WERI-Rb-1 (cell line): ENCODE results near the gene CACNA1D.

Experiments used
- DNase-seq: peaks from one replicate; pipeline ENCODE4 v3.0.0-alpha.2; 2020
- H3K27ac ChIP-seq: fragments of 250-450 bp; sonication (Bioruptor Pico); 2 replicates; pipeline ENCODE4 v1.5.1; 2020; ENCODE audit warnings: mild to moderate bottlenecking, moderate library complexity
- H3K27me3 ChIP-seq: fragments of 250-450 bp; sonication (Bioruptor Pico); 2 replicates; pipeline ENCODE4 v1.5.1; 2021; ENCODE audit warnings: mild to moderate bottlenecking, low read depth, moderate library complexity; ENCODE audit not compliant: insufficient read depth, severe bottlenecking
- H3K36me3 ChIP-seq: fragments of 250-450 bp; sonication (Bioruptor Pico); 2 replicates; pipeline ENCODE4 v1.5.1; 2020; ENCODE audit warnings: mild to moderate bottlenecking, moderate library complexity
- H3K4me3 ChIP-seq: 2 replicates; pipeline ENCODE4 v1.5.1; 2011; ENCODE audit warnings: low read depth, mild to moderate bottlenecking, control low read depth, low read length
- H3K9me3 ChIP-seq: fragments of 250-450 bp; sonication (Bioruptor Pico); 2 replicates; pipeline ENCODE4 v1.5.1; 2021; ENCODE audit warnings: mild to moderate bottlenecking, moderate library complexity; ENCODE audit not compliant: severe bottlenecking
- TF ChIP-seq, protein P1 (sequence below): IDR thresholded peaks from 2 replicates; pipeline ENCODE4 v1.5.1; 2011; ENCODE audit warnings: low read depth, mild to moderate bottlenecking, control low read depth, inconsistent platforms, low read length

Gene CACNA1D

GRCh38 chr3:53606793-53607192 is 112.4 kb downstream of the CACNA1D start:
- Histone ChIP-seq H3K27ac (no peak overlapping the region), H3K4me3 (no peak overlapping the region), H3K27me3 (no peaks in the 10 kb centered on the region), H3K36me3 (no peaks in the 10 kb centered on the region), H3K9me3 (peaks cover 4% of the 10 kb centered on the region)
- TF ChIP-seq, protein P1, sequence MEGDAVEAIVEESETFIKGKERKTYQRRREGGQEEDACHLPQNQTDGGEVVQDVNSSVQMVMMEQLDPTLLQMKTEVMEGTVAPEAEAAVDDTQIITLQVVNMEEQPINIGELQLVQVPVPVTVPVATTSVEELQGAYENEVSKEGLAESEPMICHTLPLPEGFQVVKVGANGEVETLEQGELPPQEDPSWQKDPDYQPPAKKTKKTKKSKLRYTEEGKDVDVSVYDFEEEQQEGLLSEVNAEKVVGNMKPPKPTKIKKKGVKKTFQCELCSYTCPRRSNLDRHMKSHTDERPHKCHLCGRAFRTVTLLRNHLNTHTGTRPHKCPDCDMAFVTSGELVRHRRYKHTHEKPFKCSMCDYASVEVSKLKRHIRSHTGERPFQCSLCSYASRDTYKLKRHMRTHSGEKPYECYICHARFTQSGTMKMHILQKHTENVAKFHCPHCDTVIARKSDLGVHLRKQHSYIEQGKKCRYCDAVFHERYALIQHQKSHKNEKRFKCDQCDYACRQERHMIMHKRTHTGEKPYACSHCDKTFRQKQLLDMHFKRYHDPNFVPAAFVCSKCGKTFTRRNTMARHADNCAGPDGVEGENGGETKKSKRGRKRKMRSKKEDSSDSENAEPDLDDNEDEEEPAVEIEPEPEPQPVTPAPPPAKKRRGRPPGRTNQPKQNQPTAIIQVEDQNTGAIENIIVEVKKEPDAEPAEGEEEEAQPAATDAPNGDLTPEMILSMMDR: no peak
- DNase-seq: no peak

- Histone ChIP-seq H3K27me3 (no peaks in the 10 kb centered on the region), H3K9me3 (no peaks in the 10 kb centered on the region), H3K4me3 (no peak overlapping the region), H3K36me3 (no peaks in the 10 kb centered on the region), H3K27ac (no peak overlapping the region)
- TF ChIP-seq, protein P1: no peak
- DNase-seq: no peak
These were observed 118.1 kb downstream of the CACNA1D start for GRCh38 chr3:53612508-53612907.

GRCh38 chr3:53613125-53613524 is 118.7 kb downstream of the CACNA1D start:
- no peak overlapping the region for H3K4me3 ChIP-seq
- TF ChIP-seq, protein P1: no peak
- DNase-seq: no peak
- H3K27ac ChIP-seq: no peak overlapping the region
- H3K36me3 ChIP-seq: no peaks in the 10 kb centered on the region
- H3K27me3 ChIP-seq: no peaks in the 10 kb centered on the region
- H3K9me3 ChIP-seq: no peaks in the 10 kb centered on the region

DNA sequence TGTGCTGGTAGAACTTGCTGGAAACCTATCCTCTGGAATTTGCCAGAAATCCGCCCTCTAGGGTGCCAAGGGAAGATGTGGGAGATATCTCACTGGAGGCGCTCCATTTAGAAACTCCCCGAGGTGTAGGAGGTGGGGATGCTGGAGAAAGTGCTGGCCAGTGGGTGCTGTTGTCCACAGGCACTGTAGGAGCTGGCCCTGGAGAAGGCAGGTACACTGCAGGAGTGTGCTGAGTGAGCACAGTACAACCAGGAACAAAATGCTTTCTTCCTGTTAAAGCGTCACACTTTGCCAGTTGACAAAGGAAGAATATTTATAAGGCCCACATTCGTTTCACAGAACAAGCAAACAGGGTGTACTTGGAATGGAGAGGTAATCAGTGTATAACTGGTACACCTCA is 119.9 kb downstream of the CACNA1D start:
- H3K4me3 ChIP-seq: no peak overlapping the region
- H3K36me3 ChIP-seq: no peaks in the 10 kb centered on the region
- no peaks in the 10 kb centered on the region for H3K9me3 ChIP-seq
- TF ChIP-seq, protein P1: no peak
- no peaks in the 10 kb centered on the region for H3K27me3 ChIP-seq
- no peak for DNase-seq
- no peak overlapping the region for H3K27ac ChIP-seq

DNA sequence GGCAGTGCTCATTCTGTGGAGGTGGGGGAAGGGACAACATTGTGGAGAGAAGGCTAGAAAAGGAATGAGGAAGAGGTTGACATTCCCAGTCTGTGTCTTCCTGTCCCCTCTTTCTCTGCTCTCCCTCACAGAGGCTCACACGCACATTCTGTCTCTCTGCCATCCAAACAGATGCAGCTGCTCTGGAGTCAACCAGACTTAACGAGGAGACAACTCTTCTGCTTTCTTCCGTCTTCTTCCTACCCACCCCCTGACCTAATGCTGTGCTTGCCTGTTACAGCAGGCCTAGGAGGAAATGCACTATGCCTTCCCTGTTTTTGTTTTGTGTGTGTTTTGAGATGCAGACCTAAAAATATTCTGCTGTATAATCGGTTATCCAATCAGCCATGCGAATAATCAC is 121.9 kb downstream of the CACNA1D start:
- DNase-seq: no peak
- Histone ChIP-seq H3K36me3 (no peaks in the 10 kb centered on the region), H3K27ac (no peak overlapping the region), H3K9me3 (no peaks in the 10 kb centered on the region), H3K4me3 (no peak overlapping the region), H3K27me3 (no peaks in the 10 kb centered on the region)
- TF ChIP-seq, protein P1: no peak

- Histone ChIP-seq H3K9me3 (no peaks in the 10 kb centered on the region), H3K27me3 (no peaks in the 10 kb centered on the region), H3K36me3 (no peaks in the 10 kb centered on the region), H3K27ac (no peak overlapping the region), H3K4me3 (no peak overlapping the region)
- DNase-seq: no peak
- TF ChIP-seq, protein P1: no peak
These were observed 122.8 kb downstream of the CACNA1D start for GRCh38 chr3:53616971-53617892.
